ENCODE results near the gene ARFGEF2. TPM values are rescaled to one million over a fixed set of nuclear protein-coding genes. Genes with fewer than 3 reads are reported as not detected.
"Not testable (repeated sequence)": the region's sequence is repeated elsewhere in the genome, so short reads cannot be mapped to it uniquely, and the experiment has no call there.

Gene ARFGEF2
- total RNA-seq, 1 donor, result 52.7 TPM

GRCh38 chr20:48932375-48932941 is 10.9 kb downstream of the ARFGEF2 start:
- no peak for TF ChIP-seq CTCF (IDR thresholded peaks at IDR 0.05; ENCODE audit: insufficient read depth, low read length)
- no peak overlapping the region for H3K4me3 ChIP-seq (ENCODE audit: low read depth, low read length)
- no peak for DNase-seq (ENCODE audit: low read depth)

- H3K4me3 ChIP-seq (ENCODE audit: low read depth, low read length), result no peak overlapping the region
- DNase-seq (ENCODE audit: low read depth), result no peak
Observed at GRCh38 chr20:48933017-48933766, 11.7 kb downstream of the ARFGEF2 start.

GRCh38 chr20:48934273-48934877 is 12.9 kb downstream of the ARFGEF2 start:
- not testable (repeated sequence) for H3K4me3 ChIP-seq (ENCODE audit: low read depth, low read length); DNase-seq (ENCODE audit: low read depth)

More at GRCh38 chr20:48933017-48933766, 11.7 kb downstream of the ARFGEF2 start:
- no peak for TF ChIP-seq CTCF (IDR thresholded peaks at IDR 0.05; ENCODE audit: insufficient read depth, low read length)

GRCh38 chr20:48934966-48935365 is 13.5 kb downstream of the ARFGEF2 start:
- H3K4me3 ChIP-seq (ENCODE audit: low read depth, low read length); DNase-seq (ENCODE audit: low read depth): not testable (repeated sequence)

GRCh38 chr20:48936178-48936577 is 14.7 kb downstream of the ARFGEF2 start:
- H3K4me3 ChIP-seq (ENCODE audit: low read depth, low read length); DNase-seq (ENCODE audit: low read depth): not testable (repeated sequence)

- TF ChIP-seq CTCF (IDR thresholded peaks at IDR 0.05; ENCODE audit: insufficient read depth, low read length), result no peak
- DNase-seq (ENCODE audit: low read depth), result no peak
- no peak overlapping the region for H3K4me3 ChIP-seq (ENCODE audit: low read depth, low read length)
Observed at GRCh38 chr20:48937674-48938073, 16.2 kb downstream of the ARFGEF2 start.

- H3K4me3 ChIP-seq (ENCODE audit: low read depth, low read length), result no peak overlapping the region
- DNase-seq (ENCODE audit: low read depth), result no peak
- no peak for TF ChIP-seq CTCF (IDR thresholded peaks at IDR 0.05; ENCODE audit: insufficient read depth, low read length)
Observed at GRCh38 chr20:48938670-48939069, 17.2 kb downstream of the ARFGEF2 start.

GRCh38 chr20:48940170-48940569 is 18.7 kb downstream of the ARFGEF2 start:
- DNase-seq (ENCODE audit: low read depth), result no peak
- H3K4me3 ChIP-seq (ENCODE audit: low read depth, low read length), result no peak overlapping the region
- no peak for TF ChIP-seq CTCF (IDR thresholded peaks at IDR 0.05; ENCODE audit: insufficient read depth, low read length)
